ENCODE measurements around the gene STOML2. TPM values are rescaled to one million over a fixed set of nuclear protein-coding genes. Genes with fewer than 3 reads are reported as not detected.

STOML2 gene
- total RNA-seq, 2 donors from 2014 or later: 100 to 114 TPM

GRCh38 chr9:35115680-35116538 lies 13.0 kb upstream of the STOML2 start, which contains the start of gene ATOSB:
Gene ATOSB (minus strand): TSS chr9:35115862. CDS start chr9:35108274, 7,588 bp downstream.
- DNase-seq (ENCODE audit: low spot score): peak; percentile 97
- TF ChIP-seq POLR2A (IDR thresholded peaks at IDR 0.05): peak; percentile 94
- no peak for TF ChIP-seq CTCF (IDR thresholded peaks at IDR 0.05)
- TF ChIP-seq POLR2AphosphoS5 (IDR thresholded peaks at IDR 0.05): peak; percentile 86
- peak within 1 kb of the TSS; percentile 87 to 89 for H3K27ac ChIP-seq
- H3K4me3 ChIP-seq: peak within 1 kb of the TSS; percentile 45 to 49
- intact Hi-C loops (cut with DNase I): loop anchor here (2.0 to 10.0 kb wide), 5 partner anchors 49 to 619 kb away; partner anchors contain the start of genes CREB3, TESK1, TLN1 and UNC13B
- H3K27me3 ChIP-seq (replicated peaks; ENCODE audit: insufficient read depth): no peaks in the 10 kb centered on the region
- 1% methylated on average over 54 of the region's 54 CpGs for WGBS
- H3K9me3 ChIP-seq: no peaks in the 10 kb centered on the region
- H3K4me1 ChIP-seq (replicated peaks): peaks cover 15% of the 10 kb centered on the region
- H3K36me3 ChIP-seq: no peaks in the 10 kb centered on the region

- 10% methylated on average over 12 of the region's 12 CpGs for WGBS
- TF ChIP-seq POLR2A (IDR thresholded peaks at IDR 0.05) (peak; percentile 4), POLR2AphosphoS5 (IDR thresholded peaks at IDR 0.05) (no peak)
- Histone ChIP-seq H3K27ac (peak overlapping the region; percentile 87 to 89), H3K9me3 (no peaks in the 10 kb centered on the region), H3K4me3 (peak overlapping the region; percentile 45 to 49), H3K36me3 (no peaks in the 10 kb centered on the region), H3K4me1 (replicated peaks) (peaks cover 15% of the 10 kb centered on the region), H3K27me3 (replicated peaks; ENCODE audit: insufficient read depth) (no peaks in the 10 kb centered on the region)
- intact Hi-C loops (cut with DNase I): loop anchor here (10.0 kb wide), 3 partner anchors 50 to 620 kb away; partner anchors contain the start of genes CREB3, TESK1, TLN1 and UNC13B
- DNase-seq (ENCODE audit: low spot score): no peak
These were observed 12.1 kb upstream of the STOML2 start for GRCh38 chr9:35114840-35115628.

GRCh38 chr9:35114113-35114839 lies 11.3 kb upstream of the STOML2 start:
- H3K4me3 ChIP-seq: peak overlapping the region; percentile 45 to 49
- intact Hi-C loops (cut with DNase I): loop anchor here (10.0 kb wide), 3 partner anchors 51 to 621 kb away; partner anchors contain the start of genes CREB3, TESK1, TLN1 and UNC13B
- peak overlapping the region; percentile 87 to 89 for H3K27ac ChIP-seq
- H3K36me3 ChIP-seq: no peaks in the 10 kb centered on the region
- WGBS: 4% methylated on average over 5 of the region's 5 CpGs
- H3K9me3 ChIP-seq: no peaks in the 10 kb centered on the region
- peak; percentile 38 for TF ChIP-seq POLR2AphosphoS5 (IDR thresholded peaks at IDR 0.05)
- TF ChIP-seq POLR2A (IDR thresholded peaks at IDR 0.05): peak; percentile 31
- TF ChIP-seq CTCF (IDR thresholded peaks at IDR 0.05): no peak
- peak; percentile 71 for DNase-seq (ENCODE audit: low spot score)
- H3K27me3 ChIP-seq (replicated peaks; ENCODE audit: insufficient read depth): no peaks in the 10 kb centered on the region
- peaks cover 15% of the 10 kb centered on the region for H3K4me1 ChIP-seq (replicated peaks)

GRCh38 chr9:35112257-35113020 lies 9.5 kb upstream of the STOML2 start:
- TF ChIP-seq POLR2A (IDR thresholded peaks at IDR 0.05) (no peak), POLR2AphosphoS5 (IDR thresholded peaks at IDR 0.05) (no peak), CTCF (IDR thresholded peaks at IDR 0.05) (no peak)
- WGBS: 76% methylated on average over 3 of the region's 3 CpGs
- intact Hi-C loops (cut with DNase I): loop anchor here (10.0 kb wide), 3 partner anchors 52 to 622 kb away; partner anchors contain the start of genes CREB3, TESK1, TLN1 and UNC13B
- no peak for DNase-seq (ENCODE audit: low spot score)
- H3K9me3 ChIP-seq: no peaks in the 10 kb centered on the region
- H3K36me3 ChIP-seq: peaks cover 7 to 8% of the 10 kb centered on the region in 2 donors
- H3K4me1 ChIP-seq (replicated peaks): peaks cover 15% of the 10 kb centered on the region
- H3K27ac ChIP-seq: peak overlapping the region; percentile 63 to 72
- H3K27me3 ChIP-seq (replicated peaks; ENCODE audit: insufficient read depth): no peaks in the 10 kb centered on the region
- H3K4me3 ChIP-seq: no peak overlapping the region
